GM18861 (cell line): Measurements from ENCODE around the gene SORBS1.

Source experiments
- ATAC-seq: cut with Tn5 transposase; IDR thresholded peaks from one replicate; pipeline ENCODE4 v1.9.1; 2021; ENCODE audit not compliant: unreplicated experiment

Gene SORBS1

GRCh38 chr10:95279042-95279820 lies 281.9 kb downstream of the SORBS1 start:
- ATAC-seq = no peak

- ATAC-seq = no peak
These were observed 282.8 kb downstream of the SORBS1 start for GRCh38 chr10:95278061-95278988.

- ATAC-seq = no peak
These were observed 283.6 kb downstream of the SORBS1 start for GRCh38 chr10:95277614-95278013.

- no peak for ATAC-seq
These were observed 284.0 kb downstream of the SORBS1 start for GRCh38 chr10:95277201-95277570.

- no peak for ATAC-seq
These were observed 284.6 kb downstream of the SORBS1 start for GRCh38 chr10:95276367-95277200.

GRCh38 chr10:95275726-95276366 lies 285.3 kb downstream of the SORBS1 start:
- ATAC-seq = no peak

GRCh38 chr10:95273393-95274312 lies 287.5 kb downstream of the SORBS1 start:
- ATAC-seq = no peak

- no peak for ATAC-seq
These were observed 292.7 kb downstream of the SORBS1 start for GRCh38 chr10:95268438-95268837.

- no peak for ATAC-seq
These were observed 293.9 kb downstream of the SORBS1 start for GRCh38 chr10:95267251-95267650.

- peak; percentile 96 for ATAC-seq
These were observed 294.5 kb downstream of the SORBS1 start for GRCh38 chr10:95266674-95267095.

GRCh38 chr10:95265572-95265971 lies 295.6 kb downstream of the SORBS1 start:
- ATAC-seq = no peak

- ATAC-seq = no peak
These were observed 296.7 kb downstream of the SORBS1 start for GRCh38 chr10:95264227-95265051.

- ATAC-seq = no peak
These were observed 297.3 kb downstream of the SORBS1 start for GRCh38 chr10:95263864-95264226.

GRCh38 chr10:95262763-95263518 lies 298.2 kb downstream of the SORBS1 start:
- no peak for ATAC-seq

- no peak for ATAC-seq
These were observed 299.2 kb downstream of the SORBS1 start for GRCh38 chr10:95261926-95262325.
